Subcutaneous adipose tissue (tissue), 4 donors: Measurements from ENCODE around the gene TEX2. TPM values are rescaled to one million over a fixed set of nuclear protein-coding genes. Genes with fewer than 3 reads are reported as not detected.

Experiments
- total RNA-seq, 4 donors: library from RNA; depleted of rRNA; stranded (reverse); fragments of >200 nt; gene quantifications; one replicate each; pipeline ENCODE4 v1.1.0, GENCODE V29; 2016
- TF ChIP-seq, protein P1 (sequence below): fragments of 450-650 bp; IDR thresholded peaks from one replicate; pipeline ENCODE4 v1.5.1; 2016; ENCODE audit warnings: low read depth, mild to moderate bottlenecking, control low read depth, antibody characterized with exemption, moderate library complexity

The TEX2 gene
- total RNA-seq, 4 donors from 2014 or later: 75.3 to 119 (median 102) TPM

DNA sequence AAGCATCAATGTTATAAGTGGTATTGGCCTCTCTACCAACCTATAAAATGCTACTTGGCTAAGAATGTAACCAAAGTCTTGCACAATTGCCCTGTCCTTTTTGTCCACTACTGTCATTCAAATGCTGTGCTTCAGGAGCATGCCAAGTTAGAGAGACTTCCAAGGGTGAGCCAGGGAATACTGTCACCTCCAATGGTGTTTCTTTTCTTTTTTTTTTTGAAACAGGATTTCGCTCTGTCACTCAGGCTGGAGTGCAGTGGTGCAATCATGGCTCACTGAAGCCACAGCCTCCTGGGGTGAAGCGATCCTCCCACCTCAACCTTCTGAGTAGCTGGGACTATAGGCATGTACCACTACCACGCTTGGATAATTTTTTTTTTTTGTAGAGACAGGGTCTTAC is 89.4 kb downstream of the TEX2 start:
- TF ChIP-seq, protein P1, sequence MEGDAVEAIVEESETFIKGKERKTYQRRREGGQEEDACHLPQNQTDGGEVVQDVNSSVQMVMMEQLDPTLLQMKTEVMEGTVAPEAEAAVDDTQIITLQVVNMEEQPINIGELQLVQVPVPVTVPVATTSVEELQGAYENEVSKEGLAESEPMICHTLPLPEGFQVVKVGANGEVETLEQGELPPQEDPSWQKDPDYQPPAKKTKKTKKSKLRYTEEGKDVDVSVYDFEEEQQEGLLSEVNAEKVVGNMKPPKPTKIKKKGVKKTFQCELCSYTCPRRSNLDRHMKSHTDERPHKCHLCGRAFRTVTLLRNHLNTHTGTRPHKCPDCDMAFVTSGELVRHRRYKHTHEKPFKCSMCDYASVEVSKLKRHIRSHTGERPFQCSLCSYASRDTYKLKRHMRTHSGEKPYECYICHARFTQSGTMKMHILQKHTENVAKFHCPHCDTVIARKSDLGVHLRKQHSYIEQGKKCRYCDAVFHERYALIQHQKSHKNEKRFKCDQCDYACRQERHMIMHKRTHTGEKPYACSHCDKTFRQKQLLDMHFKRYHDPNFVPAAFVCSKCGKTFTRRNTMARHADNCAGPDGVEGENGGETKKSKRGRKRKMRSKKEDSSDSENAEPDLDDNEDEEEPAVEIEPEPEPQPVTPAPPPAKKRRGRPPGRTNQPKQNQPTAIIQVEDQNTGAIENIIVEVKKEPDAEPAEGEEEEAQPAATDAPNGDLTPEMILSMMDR: no peak

DNA sequence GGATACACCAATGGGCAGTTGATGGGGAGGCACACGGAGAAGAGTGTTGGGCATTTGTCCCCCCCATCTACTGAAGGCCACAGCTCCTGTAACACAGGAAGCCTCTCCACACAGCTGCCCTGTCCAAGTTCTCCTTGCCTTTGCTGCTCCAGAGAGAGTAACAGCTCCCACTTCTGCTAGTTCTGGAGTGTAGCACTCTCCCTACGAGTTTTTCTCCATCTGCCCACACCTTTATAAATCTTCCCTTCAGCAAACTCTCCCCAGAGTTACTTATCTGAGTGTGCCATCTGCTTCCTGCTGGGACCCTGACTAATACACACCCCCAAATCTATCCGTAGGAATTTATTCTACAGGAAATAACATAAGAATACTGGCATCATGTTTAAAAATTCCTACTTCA is 90.5 kb downstream of the TEX2 start:
- TF ChIP-seq, protein P1: no peak

DNA sequence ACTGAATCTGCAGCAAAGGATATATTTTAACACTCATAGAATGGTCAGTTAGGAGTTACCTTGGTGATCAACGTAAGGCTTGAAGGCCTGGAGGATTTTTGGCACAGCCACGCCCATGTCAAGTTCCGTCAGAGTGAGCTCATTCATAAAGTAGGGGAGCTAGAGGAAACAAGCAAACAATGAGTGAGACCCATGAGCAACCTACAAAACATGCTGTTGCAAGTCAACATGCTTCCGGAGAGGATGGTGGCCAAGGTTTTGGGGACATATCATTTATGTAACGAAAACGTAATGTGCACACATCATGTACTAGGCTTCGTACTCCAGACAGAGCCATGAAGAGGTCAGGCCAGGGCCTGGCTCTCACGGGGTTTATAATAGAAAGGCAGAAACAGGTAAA is 92.0 kb downstream of the TEX2 start:
- TF ChIP-seq, protein P1: no peak

DNA sequence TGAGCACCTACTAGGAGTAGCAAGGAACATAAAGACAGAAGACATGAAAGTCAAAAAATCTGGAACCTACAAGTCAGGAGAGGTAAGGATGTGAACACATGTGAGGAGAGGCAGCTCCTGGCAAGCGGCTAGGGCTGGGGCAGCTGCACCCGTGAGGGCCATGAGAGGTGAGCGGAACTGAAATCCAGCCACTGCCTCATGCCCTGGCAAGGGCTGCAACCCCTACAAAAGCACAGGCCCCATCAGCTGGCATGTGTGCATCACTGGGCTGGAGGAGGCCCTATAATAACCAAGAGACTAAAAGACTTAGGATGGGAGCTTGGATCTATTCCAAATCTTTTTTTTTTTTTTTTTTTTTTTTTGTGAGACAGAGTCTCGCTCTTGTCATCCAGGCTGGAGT is 92.8 kb downstream of the TEX2 start:
- TF ChIP-seq, protein P1: no peak

DNA sequence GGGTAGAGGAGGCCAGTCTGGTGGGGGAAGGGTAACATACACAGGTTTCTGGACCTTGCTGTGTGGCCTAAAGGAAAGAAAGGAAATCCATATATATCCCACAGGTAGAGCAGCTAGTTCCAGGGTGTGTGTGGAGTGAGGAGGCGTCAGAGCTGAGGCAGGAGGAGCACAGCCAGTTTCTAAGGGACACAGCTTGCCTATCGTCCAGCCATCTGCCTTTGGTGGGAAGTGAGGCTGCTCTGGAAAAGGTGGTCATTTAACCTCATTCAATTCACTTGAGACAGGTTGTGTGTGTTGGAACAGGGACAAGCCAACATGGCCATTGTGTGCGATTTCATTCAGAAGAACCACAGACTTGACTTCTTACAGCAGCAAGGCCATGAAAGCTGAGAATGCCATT is 96.2 kb downstream of the TEX2 start:
- TF ChIP-seq, protein P1: no peak

DNA sequence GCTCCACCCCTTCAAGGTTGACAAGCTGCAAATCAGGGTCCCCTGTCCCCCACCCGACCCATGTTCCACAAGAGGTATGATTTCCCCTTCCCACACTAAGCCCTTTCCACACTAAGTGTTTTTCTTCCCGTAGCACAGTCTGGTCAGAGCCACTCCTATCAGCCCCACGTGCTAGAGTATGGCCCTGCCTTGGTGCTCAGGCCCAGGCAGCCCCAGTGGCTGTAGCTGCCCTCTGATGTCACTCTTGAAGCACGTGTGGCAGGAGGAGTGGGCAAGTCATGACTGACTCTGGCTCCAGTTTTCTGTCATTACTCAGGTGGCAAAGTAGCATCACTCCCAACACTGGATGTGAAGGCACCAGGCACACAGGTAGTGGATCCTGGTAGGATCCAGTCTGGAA is 97.7 kb downstream of the TEX2 start:
- TF ChIP-seq, protein P1: no peak

DNA sequence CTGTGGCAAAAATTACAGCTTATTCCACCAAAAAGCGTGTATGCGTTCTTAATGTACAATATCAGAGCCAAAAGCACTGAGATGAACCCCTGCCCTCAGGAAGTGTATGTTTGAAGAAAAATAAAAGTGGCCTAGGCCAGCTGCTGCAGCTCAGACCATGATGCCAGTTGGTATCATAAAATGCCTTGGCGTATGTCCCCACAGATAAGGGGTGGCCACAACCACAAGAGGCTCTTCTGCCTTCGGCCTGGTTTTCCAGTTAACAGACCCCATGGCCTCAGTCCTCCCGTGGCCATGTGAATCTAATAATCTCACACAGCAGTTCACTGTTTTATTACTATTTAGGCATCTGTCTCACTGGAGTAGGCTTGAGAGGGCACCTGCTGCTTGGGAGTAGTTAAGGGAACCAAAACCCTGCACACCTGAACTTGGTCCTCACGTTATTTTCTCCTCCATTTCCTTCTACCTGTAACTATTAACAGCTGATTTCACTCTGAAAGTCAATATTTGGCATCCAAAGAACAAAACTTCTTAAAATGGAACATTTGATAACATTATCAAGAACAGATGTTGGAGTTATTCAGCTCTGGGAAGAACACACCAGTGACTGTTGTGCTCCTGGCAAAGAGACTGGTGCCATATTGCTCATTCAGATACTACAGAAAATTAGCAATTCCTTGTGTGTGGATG is 98.3 kb downstream of the TEX2 start:
- TF ChIP-seq, protein P1: no peak
